Subcutaneous adipose tissue (tissue), 4 donors: Measurements from ENCODE around the gene MYL10. TPM values are rescaled to one million over a fixed set of nuclear protein-coding genes. Genes with fewer than 3 reads are reported as not detected.

ENCODE experiments used
- CTCF ChIP-seq: fragments of 450-650 bp; IDR thresholded peaks from one replicate; pipeline ENCODE4 v1.5.1; 2016; ENCODE audit warnings: low read depth, mild to moderate bottlenecking, control low read depth, antibody characterized with exemption, moderate library complexity
- total RNA-seq, 4 donors: library from RNA; depleted of rRNA; stranded (reverse); fragments of >200 nt; gene quantifications; one replicate each; pipeline ENCODE4 v1.1.0, GENCODE V29; 2016

The MYL10 gene
- total RNA-seq, 4 donors from 2014 or later: not detected

GRCh38 chr7:101626069-101626671 lies 2.9 kb downstream of the MYL10 start:
- no peak for TF ChIP-seq CTCF

GRCh38 chr7:101625031-101625791 lies 3.9 kb downstream of the MYL10 start:
- no peak for TF ChIP-seq CTCF

DNA sequence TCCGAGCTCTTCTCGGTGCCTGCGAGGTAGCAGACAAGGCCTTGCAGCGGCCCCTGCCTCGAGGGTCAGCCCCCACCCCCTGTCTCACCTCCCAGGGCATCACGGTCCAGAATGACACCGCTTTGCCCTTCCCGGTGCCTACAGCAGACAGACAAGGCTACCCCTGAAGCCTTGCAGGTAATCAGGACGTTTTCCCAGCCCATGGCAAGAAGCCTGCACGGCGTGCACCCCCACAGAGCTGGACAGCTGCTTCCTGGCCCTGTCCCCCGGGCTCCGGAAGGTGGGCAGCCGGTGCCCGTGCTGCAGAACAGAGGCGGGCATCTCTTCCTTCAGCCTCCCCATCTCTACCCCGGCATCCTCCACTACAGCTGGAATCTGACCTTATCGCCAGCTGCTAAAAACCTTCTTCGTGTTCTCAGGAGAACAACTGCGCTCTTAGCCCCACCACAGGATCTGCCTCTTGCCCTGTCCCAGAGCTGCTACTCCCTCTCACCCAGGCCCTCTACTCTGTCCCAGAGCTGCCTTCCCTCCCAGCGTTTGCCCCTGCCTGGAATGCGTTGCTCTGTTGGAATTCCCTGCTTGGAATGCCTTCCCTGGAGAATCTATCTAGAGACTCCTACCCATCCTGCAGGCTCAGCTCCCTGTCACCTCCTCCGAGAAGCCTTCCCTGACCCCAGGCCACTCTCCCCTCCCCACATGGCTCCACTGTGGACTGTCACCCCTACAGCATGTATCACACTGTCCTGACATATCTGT lies 4.7 kb downstream of the MYL10 start:
- no peak for TF ChIP-seq CTCF

DNA sequence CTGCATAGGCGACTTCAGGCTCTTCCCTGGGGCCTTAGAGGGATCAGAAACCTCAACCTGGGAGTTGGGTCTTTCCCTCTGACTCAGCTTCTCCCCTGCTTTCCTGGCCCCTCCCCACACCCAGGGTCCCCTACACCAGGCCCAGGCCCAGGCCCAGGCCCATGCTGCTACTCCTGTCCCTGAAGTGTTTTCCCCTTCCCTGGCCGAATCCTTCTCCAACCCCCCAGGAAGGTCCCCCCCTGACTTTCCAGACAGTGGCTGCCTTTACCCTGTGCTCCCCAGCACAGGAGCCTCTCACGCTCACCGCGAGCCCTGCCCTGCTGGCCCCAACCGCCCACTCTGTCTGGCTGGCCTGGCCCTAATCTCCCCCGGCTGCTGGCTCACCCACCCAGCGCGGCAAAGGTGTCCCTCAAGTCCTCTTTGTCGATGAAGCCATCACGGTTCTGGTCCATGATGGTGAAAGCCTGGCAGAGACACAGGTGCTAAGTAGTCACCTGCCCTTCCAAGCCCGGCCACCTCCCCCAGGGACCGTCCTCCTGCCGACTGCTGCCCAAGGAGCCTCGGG lies 6.4 kb downstream of the MYL10 start:
- TF ChIP-seq CTCF: no peak

GRCh38 chr7:101620991-101621390 lies 8.1 kb downstream of the MYL10 start:
- TF ChIP-seq CTCF: no peak

GRCh38 chr7:101620395-101620794 lies 8.7 kb downstream of the MYL10 start:
- TF ChIP-seq CTCF: no peak

- TF ChIP-seq CTCF: no peak
These were observed 10.2 kb downstream of the MYL10 start for GRCh38 chr7:101618916-101619315.
